Small intestine (tissue), 7 donors: ENCODE measurements around the gene ATXN7. TPM values are rescaled to one million over a fixed set of nuclear protein-coding genes. Genes with fewer than 3 reads are reported as not detected.

ENCODE experiments used
- DNase-seq, 2 donors: peaks; one replicate each; pipeline versions ENCODE4 v3.0.0 to v3.0.0-alpha.2; 2013
- FAIRE-seq: peaks from 2 replicates; lab custom pipeline; 2012; peaks lifted over from hg19 to GRCh38; lab: Jason Lieb, UNC
- H3K27ac ChIP-seq, 3 donors: one replicate each; pipeline ENCODE4 v1.5.1; 2013; ENCODE audit warnings: low read length in 2 of 3, mild to moderate bottlenecking in 2 of 3, control low read depth in 1 of 3, inconsistent platforms in 1 of 3, low read depth in 1 of 3, moderate library complexity in 1 of 3
- H3K27me3 ChIP-seq, 3 donors: one replicate each; pipeline ENCODE4 v1.6.1; 2013; ENCODE audit warnings: low read length in 3 of 3, inconsistent platforms in 1 of 3; ENCODE audit not compliant: control insufficient read depth in 3 of 3, insufficient read depth in 3 of 3
- H3K36me3 ChIP-seq, 3 donors: one replicate each; pipeline ENCODE4 v1.6.1; 2013; ENCODE audit warnings: low read length in 3 of 3, inconsistent platforms in 1 of 3, low read depth in 1 of 3, mild to moderate bottlenecking in 1 of 3, moderate library complexity in 1 of 3; ENCODE audit not compliant: control insufficient read depth in 3 of 3, insufficient read depth in 2 of 3
- H3K4me1 ChIP-seq, 3 donors: one replicate each; pipeline ENCODE4 v1.6.1; 2013; ENCODE audit warnings: low read length in 2 of 3, inconsistent platforms in 1 of 3, low read depth in 1 of 3, mild to moderate bottlenecking in 1 of 3, moderate library complexity in 1 of 3; ENCODE audit not compliant: control insufficient read depth in 3 of 3, insufficient read depth in 2 of 3
- H3K4me3 ChIP-seq, 3 donors: one replicate each; pipeline ENCODE4 v1.5.1; 2013; ENCODE audit warnings: low read length in 3 of 3, control low read depth in 1 of 3, inconsistent platforms in 1 of 3, low read depth in 1 of 3, mild to moderate bottlenecking in 1 of 3, moderate library complexity in 1 of 3
- H3K9me3 ChIP-seq, 2 donors: one replicate each; pipeline ENCODE4 v1.6.1; 2013; ENCODE audit warnings: low read depth in 1 of 2, low read length in 1 of 2; ENCODE audit not compliant: control insufficient read depth in 2 of 2, insufficient read depth in 1 of 2
- WGBS, 3 donors: extraction: QIAGEN DNeasy Blood & Tissue Kit; methylation state at CpG; one replicate each; pipeline ENCODE4 v1.1.7; 2013; 5-methylcytosine and 5-hydroxymethylcytosine counted together
- polyA plus RNA-seq, 4 donors: library from polyadenylated mRNA; stranded (reverse) in 3 of 4; unstranded in 1 of 4; fragments of 200-250 nt in 3 of 4; fragments of 120-200 nt in 1 of 4; gene quantifications; one replicate each; pipeline versions ENCODE4 v1.2.1 to v1.2.3, GENCODE V29; 2013
- donor health status: healthy with polysubstance abuse.
- donor health status: control.
- donor health status: control.
- donor health status: Bipolar disorder and iron deficiency.
- donor health status: healthy.

Gene ATXN7
- polyA plus RNA-seq, 4 donors = 2.4 to 17.0 (median 5.3) TPM

DNA sequence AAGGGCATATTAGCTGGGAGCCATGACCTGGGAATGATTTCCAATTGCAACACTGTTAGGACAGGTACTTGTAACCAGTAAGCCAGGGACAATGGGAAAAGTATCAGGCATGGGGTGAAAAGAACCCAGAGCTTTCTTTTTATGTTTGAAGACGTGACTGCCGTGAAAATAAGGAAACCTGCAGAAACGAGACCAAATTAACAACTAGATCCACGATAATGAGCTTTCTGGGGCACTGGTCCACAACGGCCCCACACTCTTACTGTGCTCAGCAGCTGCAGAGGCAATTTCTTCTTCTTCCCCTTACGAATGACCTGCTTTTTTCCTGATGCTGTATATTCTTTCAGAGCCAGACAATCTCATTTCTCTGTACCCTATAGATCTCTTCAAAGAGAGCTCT, 33.1 kb upstream of the ATXN7 start:
- H3K27me3 ChIP-seq = no peaks in the 10 kb centered on the region
- no peak for DNase-seq
- H3K4me3 ChIP-seq = no peak overlapping the region
- peaks cover 7 to 18% (median 11%) of the 10 kb centered on the region in 3 donors for H3K36me3 ChIP-seq
- no peaks in the 10 kb centered on the region for H3K9me3 ChIP-seq
- no peak overlapping the region for H3K27ac ChIP-seq
- no peaks in the 10 kb centered on the region for H3K4me1 ChIP-seq
- WGBS, 3 donors = 94 to 96% (median 95%) methylated on average over 6 of the region's 6 CpGs
- FAIRE-seq = no peak

DNA sequence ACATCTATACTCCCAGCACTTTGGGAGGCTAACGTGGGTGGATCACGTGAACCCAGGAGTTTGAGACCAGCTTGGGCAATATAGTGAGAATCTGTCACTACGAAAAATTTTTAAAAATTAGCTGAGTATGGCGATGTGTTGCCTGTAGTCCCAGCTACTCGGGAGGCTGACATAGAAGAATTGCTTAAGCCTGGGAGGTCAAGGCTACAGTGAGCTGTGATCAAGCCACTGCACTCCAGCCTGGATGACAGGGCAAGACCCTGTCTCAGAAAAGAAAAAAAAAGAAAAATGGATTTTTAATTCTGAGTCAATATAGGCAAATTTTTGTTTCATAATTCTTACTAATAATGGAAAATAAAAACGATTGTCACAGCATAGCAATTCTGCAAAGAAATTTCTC, 31.3 kb upstream of the ATXN7 start:
- no peaks in the 10 kb centered on the region for H3K9me3 ChIP-seq
- H3K4me1 ChIP-seq = no peaks in the 10 kb centered on the region
- 91 to 92% (median 92%) methylated on average over 6 of the region's 6 CpGs for WGBS, 3 donors
- DNase-seq (no peak), FAIRE-seq (no peak)
- H3K27me3 ChIP-seq = no peaks in the 10 kb centered on the region
- H3K36me3 ChIP-seq = peaks cover 7 to 16% (median 11%) of the 10 kb centered on the region in 3 donors
- no peak overlapping the region for H3K4me3 ChIP-seq
- no peak overlapping the region for H3K27ac ChIP-seq

DNA sequence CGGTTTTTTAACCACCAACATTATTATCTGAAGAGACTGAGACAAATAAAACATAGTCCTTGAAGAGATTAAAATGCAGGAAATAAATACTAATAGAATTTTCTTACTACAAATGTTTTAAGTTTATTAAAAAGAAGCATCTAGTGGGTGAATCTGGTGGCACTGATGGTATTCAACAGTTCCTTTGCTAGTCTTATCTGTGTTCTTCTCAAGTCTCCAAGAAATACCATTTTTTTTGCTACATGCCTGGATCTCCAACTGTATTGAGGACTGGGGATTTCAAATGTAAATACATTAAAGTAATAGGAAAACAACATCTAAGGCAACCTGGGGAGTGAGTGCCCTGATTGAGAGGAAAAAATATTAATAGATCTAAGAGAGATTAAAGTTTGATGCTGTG, 22.0 kb upstream of the ATXN7 start:
- H3K4me3 ChIP-seq = no peak overlapping the region
- no peak for DNase-seq
- H3K9me3 ChIP-seq = no peaks in the 10 kb centered on the region
- FAIRE-seq = no peak
- WGBS, 3 donors = 0 to 45% (median 0%) methylated on average over 1 of the region's 1 CpG
- H3K27me3 ChIP-seq = no peaks in the 10 kb centered on the region
- H3K27ac ChIP-seq = no peak overlapping the region
- H3K36me3 ChIP-seq = peaks cover 0 to 3% (median 0%) of the 10 kb centered on the region in 3 donors
- no peaks in the 10 kb centered on the region for H3K4me1 ChIP-seq

DNA sequence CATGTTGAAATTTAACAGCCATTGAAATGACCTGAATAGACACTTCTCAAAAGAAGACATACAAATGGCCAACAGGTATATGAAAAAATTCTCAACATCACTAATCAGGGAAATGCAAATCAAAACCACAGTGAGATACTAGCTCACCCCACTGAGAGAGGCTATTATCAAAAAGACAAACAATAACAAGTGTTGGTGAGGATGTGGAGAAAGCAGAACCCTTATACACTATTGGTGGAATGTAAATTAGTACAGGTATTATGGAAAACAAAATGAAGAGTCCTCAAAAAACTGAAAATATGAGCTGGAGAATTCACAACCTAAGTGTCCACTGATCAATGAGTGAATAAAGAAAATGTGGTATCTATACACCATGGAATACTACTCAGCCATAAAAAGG, 21.5 kb upstream of the ATXN7 start:
- FAIRE-seq (no peak), DNase-seq (no peak)
- Histone ChIP-seq H3K27ac (no peak overlapping the region), H3K4me3 (no peak overlapping the region), H3K4me1 (no peaks in the 10 kb centered on the region), H3K27me3 (no peaks in the 10 kb centered on the region), H3K9me3 (no peaks in the 10 kb centered on the region), H3K36me3 (peaks cover 0 to 3% (median 0%) of the 10 kb centered on the region in 3 donors)

DNA sequence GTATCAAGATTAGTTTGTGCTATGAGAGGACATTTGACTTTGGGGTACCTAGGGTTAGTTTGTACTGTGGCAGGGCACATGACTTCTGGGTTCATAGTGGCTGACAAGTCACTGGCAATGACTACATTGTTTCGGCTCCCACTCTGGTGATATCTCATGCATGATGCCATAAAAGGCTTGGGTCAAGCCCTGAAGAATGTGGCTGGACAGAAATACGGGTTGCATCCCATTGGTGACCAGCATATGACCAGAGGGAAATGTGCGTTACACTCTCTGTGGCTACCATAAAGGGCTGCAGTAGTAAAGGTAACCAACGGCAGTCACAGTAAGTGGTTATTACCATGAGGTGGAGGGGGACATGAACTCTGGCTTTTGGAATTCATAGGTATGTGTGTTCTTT, 18.5 kb upstream of the ATXN7 start:
- Histone ChIP-seq H3K27me3 (no peaks in the 10 kb centered on the region), H3K36me3 (peaks cover 0 to 2% (median 0%) of the 10 kb centered on the region in 3 donors), H3K4me3 (no peak overlapping the region), H3K9me3 (no peaks in the 10 kb centered on the region), H3K4me1 (no peaks in the 10 kb centered on the region), H3K27ac (no peak overlapping the region)
- FAIRE-seq (no peak), DNase-seq (no peak)
- 90 to 97% (median 90%) methylated on average over 4 of the region's 4 CpGs for WGBS, 3 donors

DNA sequence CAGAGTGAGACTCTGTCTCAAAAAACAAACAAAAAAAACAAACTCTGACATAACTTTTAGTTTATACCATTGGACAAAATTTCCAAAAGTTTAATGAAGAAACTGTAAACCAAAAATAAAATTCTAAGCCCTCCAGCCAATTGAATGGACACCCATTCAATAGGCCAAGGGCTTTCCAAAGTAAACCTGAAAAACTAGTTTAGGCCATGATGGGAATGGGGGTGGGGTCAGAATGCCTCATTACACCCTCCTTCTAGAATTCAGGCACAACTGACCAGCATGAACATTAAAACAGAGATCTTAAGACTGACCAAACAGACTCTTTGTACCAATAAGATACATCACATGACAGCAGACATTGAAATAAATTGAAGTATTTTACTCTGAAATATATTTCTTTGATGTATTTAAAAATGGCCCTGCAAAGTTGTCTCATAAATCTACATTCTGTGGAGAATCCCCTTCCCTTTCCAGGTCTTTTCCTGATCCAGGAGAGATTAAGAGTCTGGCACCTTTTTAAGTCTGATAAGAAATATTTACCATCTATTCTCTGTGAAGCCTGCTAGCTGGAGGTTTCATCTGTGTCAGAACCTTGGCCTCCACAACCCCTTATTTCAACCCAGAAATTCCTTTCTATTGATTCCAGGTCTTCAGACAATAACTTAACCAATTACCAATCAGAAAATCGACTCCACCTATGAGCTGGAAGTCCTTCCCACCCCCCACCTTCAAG, 15.8 kb upstream of the ATXN7 start:
- 30 to 74% (median 50%) methylated on average over 1 of the region's 1 CpG for WGBS, 3 donors
- Histone ChIP-seq H3K36me3 (peaks cover 0 to 7% (median 0%) of the 10 kb centered on the region in 3 donors), H3K27ac (no peak overlapping the region), H3K9me3 (no peaks in the 10 kb centered on the region), H3K27me3 (no peaks in the 10 kb centered on the region), H3K4me1 (no peaks in the 10 kb centered on the region), H3K4me3 (no peak overlapping the region)
- DNase-seq (no peak), FAIRE-seq (no peak)

DNA sequence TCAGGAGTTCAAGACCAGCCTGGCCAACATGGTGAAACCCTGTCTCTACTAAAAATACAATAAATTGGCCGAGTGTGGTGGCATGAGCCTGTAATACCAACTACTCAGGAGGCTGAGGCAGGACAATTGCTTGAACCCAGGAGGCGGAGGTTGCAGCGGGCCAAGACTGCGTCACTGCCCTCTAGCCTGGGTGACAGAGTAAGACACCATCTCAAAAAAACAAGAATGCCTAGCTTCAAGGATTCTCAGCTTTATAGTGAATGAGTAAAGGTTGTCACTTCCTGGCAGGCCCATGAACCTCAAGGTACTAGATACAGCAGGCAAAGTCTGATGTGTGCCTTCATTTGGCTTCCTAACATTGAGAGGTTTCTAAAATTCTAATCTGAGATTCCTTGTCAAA, 14.5 kb upstream of the ATXN7 start:
- 94 to 98% (median 97%) methylated on average over 4 of the region's 4 CpGs for WGBS, 3 donors
- Histone ChIP-seq H3K27ac (no peak overlapping the region), H3K9me3 (no peaks in the 10 kb centered on the region), H3K4me1 (no peaks in the 10 kb centered on the region), H3K27me3 (no peaks in the 10 kb centered on the region), H3K36me3 (peaks cover 0 to 7% (median 0%) of the 10 kb centered on the region in 3 donors), H3K4me3 (no peak overlapping the region)
- FAIRE-seq = no peak
- no peak for DNase-seq

DNA sequence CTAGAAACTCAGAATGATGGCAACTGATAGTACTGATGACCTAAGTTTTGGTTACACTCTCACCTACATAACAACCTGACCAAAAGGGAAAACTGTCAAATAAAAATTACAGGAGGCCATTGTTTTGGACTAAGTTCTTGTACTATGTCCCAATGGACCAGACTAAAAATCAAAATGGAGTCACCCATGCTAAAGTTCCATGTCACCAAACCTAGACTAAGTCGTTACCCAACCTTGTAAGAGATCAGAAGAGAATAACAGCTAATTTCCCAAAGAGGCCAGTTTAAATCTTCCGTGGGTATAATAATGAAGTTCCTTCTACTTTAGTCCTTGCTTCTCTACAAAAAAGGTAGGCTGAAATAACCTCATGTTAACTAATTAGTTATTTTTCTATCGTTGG, 12.4 kb upstream of the ATXN7 start:
- peaks cover 0 to 7% (median 0%) of the 10 kb centered on the region in 3 donors for H3K36me3 ChIP-seq
- no peaks in the 10 kb centered on the region for H3K9me3 ChIP-seq
- 96 to 98% (median 97%) methylated on average over 3 of the region's 3 CpGs for WGBS, 3 donors
- no peaks in the 10 kb centered on the region for H3K27me3 ChIP-seq
- DNase-seq = no peak
- no peak overlapping the region for H3K27ac ChIP-seq
- no peak overlapping the region for H3K4me3 ChIP-seq
- no peaks in the 10 kb centered on the region for H3K4me1 ChIP-seq
- no peak for FAIRE-seq

DNA sequence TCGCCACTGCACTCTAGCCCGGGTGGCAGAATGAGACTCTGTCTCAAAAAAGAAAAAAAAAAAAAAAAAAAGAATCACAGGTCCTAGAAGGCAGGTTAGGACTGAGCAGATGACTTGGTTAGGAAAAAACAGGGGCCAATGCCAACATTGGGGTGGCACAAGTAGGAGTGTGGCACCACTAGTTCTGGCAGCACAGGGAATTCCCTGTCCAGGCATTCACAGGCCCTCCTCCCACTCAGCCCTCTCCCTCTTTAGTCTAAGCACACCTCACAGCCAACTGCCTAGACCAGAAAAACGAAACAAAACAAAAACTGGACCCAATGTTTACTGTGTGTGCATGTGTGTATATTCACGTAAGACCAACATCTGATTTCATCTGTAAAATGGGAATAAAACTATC, 10.6 kb upstream of the ATXN7 start:
- DNase-seq (no peak), FAIRE-seq (no peak)
- 84 to 94% (median 91%) methylated on average over 4 of the region's 4 CpGs for WGBS, 3 donors
- Histone ChIP-seq H3K4me1 (no peaks in the 10 kb centered on the region), H3K4me3 (no peak overlapping the region), H3K27ac (no peak overlapping the region), H3K36me3 (peaks cover 0 to 7% (median 0%) of the 10 kb centered on the region in 3 donors), H3K27me3 (no peaks in the 10 kb centered on the region), H3K9me3 (no peaks in the 10 kb centered on the region)
